DND-41 (cell line): Measurements from ENCODE around the gene MBD3.

Source experiments
- ATAC-seq: fragments of 200-7000 bp; cut with Tn5 transposase; 3 replicates; pipeline ENCODE4 v1.9.1; 2021; ENCODE audit warnings: low read depth; ENCODE audit not compliant: insufficient read depth
- DNase-seq: peaks from one replicate; pipeline ENCODE4 v3.0.0-alpha.2; 2020
- H2AFZ ChIP-seq: 2 replicates; pipeline ENCODE4 v1.6.0; 2012; ENCODE audit warnings: low read depth, low read length
- H3K27ac ChIP-seq: 2 replicates; pipeline ENCODE4 v1.5.1; 2012; ENCODE audit warnings: low read length, inconsistent platforms
- H3K27me3 ChIP-seq: fragments of 200-600 bp; sonication (generic); 2 replicates; pipeline ENCODE4 v1.6.0; 2012; ENCODE audit warnings: low read length, mild to moderate bottlenecking, inconsistent platforms; ENCODE audit not compliant: insufficient read depth, poor library complexity
- H3K36me3 ChIP-seq: 2 replicates; pipeline ENCODE4 v1.5.1; 2012; ENCODE audit warnings: low read length, inconsistent platforms; ENCODE audit not compliant: insufficient read depth
- H3K4me1 ChIP-seq: 2 replicates; pipeline ENCODE4 v1.5.1; 2012; ENCODE audit warnings: mild to moderate bottlenecking, low read length; ENCODE audit not compliant: insufficient read depth
- H3K4me2 ChIP-seq: 2 replicates; pipeline ENCODE4 v1.6.0; 2012; ENCODE audit warnings: mild to moderate bottlenecking, moderate library complexity, low read length, inconsistent platforms; ENCODE audit not compliant: insufficient read depth
- H3K4me3 ChIP-seq, 2 experiments: fragments of 200-600 bp in 1 of 2; shearing (Covaris generic) in 1 of 2; 2 replicates each; pipeline ENCODE4 v1.5.1; 2012 to 2016; ENCODE audit warnings: inconsistent platforms in 2 of 2, low read length in 2 of 2, mild to moderate bottlenecking in 2 of 2, low read depth in 1 of 2, moderate library complexity in 1 of 2
- H3K79me2 ChIP-seq: 2 replicates; pipeline ENCODE4 v1.6.0; 2012; ENCODE audit warnings: low read length, inconsistent platforms; ENCODE audit not compliant: insufficient read depth
- H3K9ac ChIP-seq: 2 replicates; pipeline ENCODE4 v1.6.0; 2012; ENCODE audit warnings: low read depth, mild to moderate bottlenecking, inconsistent platforms, low read length, moderate library complexity
- H3K9me3 ChIP-seq: 2 replicates; pipeline ENCODE4 v1.5.1; 2012; ENCODE audit warnings: low read length, moderate library complexity, mild to moderate bottlenecking, inconsistent platforms; ENCODE audit not compliant: insufficient read depth, severe bottlenecking
- H4K20me1 ChIP-seq: 2 replicates; pipeline ENCODE4 v1.6.0; 2012; ENCODE audit warnings: low read length; ENCODE audit not compliant: insufficient read depth
- EZH2 ChIP-seq: IDR thresholded peaks from 3 replicates; pipeline ENCODE4 v1.6.1; 2012; ENCODE audit warnings: borderline replicate concordance, low read depth, mild to moderate bottlenecking, moderate library complexity, low read length, inconsistent platforms; ENCODE audit not compliant: severe bottlenecking
- TF ChIP-seq, protein P1 (sequence below): IDR thresholded peaks from 2 replicates; pipeline ENCODE4 v1.5.1; 2012; ENCODE audit warnings: borderline replicate concordance, low read length, moderate library complexity, mild to moderate bottlenecking; ENCODE audit not compliant: poor library complexity, severe bottlenecking; ENCODE audit errors: extremely low read depth

Gene MBD3

DNA sequence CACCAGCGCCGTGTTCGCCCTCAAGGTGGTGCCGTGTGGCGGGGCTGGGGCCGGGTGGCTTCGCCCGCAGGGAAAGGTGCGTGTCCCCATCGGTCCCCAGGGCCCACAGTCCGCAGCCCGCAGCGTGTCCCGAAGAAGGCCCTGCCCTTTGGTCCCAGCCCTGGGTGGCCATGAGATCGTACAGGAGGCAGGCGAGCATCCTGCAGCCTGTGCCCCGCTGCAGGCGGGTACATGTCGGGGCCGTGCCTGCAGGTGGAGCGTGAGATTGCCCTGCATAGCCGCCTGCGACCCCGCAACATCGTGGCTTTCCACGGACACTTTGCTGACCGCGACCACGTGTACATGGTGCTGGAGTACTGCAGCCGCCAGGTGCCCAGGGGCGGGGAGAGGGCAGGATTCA is 67.3 kb downstream of the MBD3 start:
- Histone ChIP-seq H3K27me3 (no peaks in the 10 kb centered on the region), H3K4me3 (no peak overlapping the region), H3K9me3 (no peaks in the 10 kb centered on the region), H3K27ac (no peak overlapping the region), H3K9ac (no peak overlapping the region), H3K79me2 (no peaks in the 10 kb centered on the region), H3K4me2 (no peak overlapping the region), H3K4me1 (no peaks in the 10 kb centered on the region), H2AFZ (no peak overlapping the region), H3K36me3 (no peaks in the 10 kb centered on the region), H4K20me1 (no peaks in the 10 kb centered on the region)
- TF ChIP-seq EZH2, result no peak
- TF ChIP-seq, protein P1, sequence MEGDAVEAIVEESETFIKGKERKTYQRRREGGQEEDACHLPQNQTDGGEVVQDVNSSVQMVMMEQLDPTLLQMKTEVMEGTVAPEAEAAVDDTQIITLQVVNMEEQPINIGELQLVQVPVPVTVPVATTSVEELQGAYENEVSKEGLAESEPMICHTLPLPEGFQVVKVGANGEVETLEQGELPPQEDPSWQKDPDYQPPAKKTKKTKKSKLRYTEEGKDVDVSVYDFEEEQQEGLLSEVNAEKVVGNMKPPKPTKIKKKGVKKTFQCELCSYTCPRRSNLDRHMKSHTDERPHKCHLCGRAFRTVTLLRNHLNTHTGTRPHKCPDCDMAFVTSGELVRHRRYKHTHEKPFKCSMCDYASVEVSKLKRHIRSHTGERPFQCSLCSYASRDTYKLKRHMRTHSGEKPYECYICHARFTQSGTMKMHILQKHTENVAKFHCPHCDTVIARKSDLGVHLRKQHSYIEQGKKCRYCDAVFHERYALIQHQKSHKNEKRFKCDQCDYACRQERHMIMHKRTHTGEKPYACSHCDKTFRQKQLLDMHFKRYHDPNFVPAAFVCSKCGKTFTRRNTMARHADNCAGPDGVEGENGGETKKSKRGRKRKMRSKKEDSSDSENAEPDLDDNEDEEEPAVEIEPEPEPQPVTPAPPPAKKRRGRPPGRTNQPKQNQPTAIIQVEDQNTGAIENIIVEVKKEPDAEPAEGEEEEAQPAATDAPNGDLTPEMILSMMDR, result no peak
- ATAC-seq, result no peak
- no peak for DNase-seq

DNA sequence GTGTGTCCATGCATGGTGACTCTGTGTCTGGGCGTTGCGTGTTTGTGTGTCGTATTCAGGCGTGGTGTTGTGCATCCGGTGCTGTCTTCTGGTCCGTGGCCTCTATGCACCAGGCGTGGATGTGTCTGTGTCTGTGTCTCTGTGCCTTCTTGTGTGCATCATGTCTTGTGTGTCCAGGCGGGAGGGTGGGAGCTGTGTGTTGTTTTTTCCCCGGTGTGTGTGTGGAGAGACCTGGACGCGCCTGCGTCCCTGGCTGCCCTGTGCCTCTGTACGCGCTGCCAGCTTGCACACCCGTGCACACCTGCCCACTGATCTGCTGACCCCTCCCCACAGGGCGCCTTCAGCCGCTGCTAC is 67.7 kb downstream of the MBD3 start:
- no peak overlapping the region for H3K4me3 ChIP-seq
- H2AFZ ChIP-seq, result no peak overlapping the region
- no peak overlapping the region for H3K4me2 ChIP-seq
- no peak overlapping the region for H3K27ac ChIP-seq
- no peaks in the 10 kb centered on the region for H3K4me1 ChIP-seq
- ATAC-seq, result no peak
- no peaks in the 10 kb centered on the region for H3K79me2 ChIP-seq
- DNase-seq, result no peak
- TF ChIP-seq, protein P1, result no peak
- no peak for TF ChIP-seq EZH2
- H3K9me3 ChIP-seq, result no peaks in the 10 kb centered on the region
- no peaks in the 10 kb centered on the region for H4K20me1 ChIP-seq
- H3K27me3 ChIP-seq, result no peaks in the 10 kb centered on the region
- no peaks in the 10 kb centered on the region for H3K36me3 ChIP-seq
- no peak overlapping the region for H3K9ac ChIP-seq

- Histone ChIP-seq H2AFZ (no peak overlapping the region), H3K79me2 (no peaks in the 10 kb centered on the region), H3K9me3 (no peaks in the 10 kb centered on the region), H3K4me2 (no peak overlapping the region), H3K27ac (no peak overlapping the region), H3K4me3 (no peak overlapping the region), H3K9ac (no peak overlapping the region), H3K27me3 (no peaks in the 10 kb centered on the region), H3K36me3 (no peaks in the 10 kb centered on the region), H4K20me1 (no peaks in the 10 kb centered on the region), H3K4me1 (no peaks in the 10 kb centered on the region)
- no peak for DNase-seq
- no peak for TF ChIP-seq EZH2
- TF ChIP-seq, protein P1, result no peak
- ATAC-seq, result no peak
Measured at GRCh38 chr19:1524287-1524971, 68.2 kb downstream of the MBD3 start.
